HepG2 (cell line): ENCODE results near the gene CD19. TPM values are rescaled to one million over a fixed set of nuclear protein-coding genes. Genes with fewer than 3 reads are reported as not detected.

Experiments used
- ATAC-seq: fragments of 200-7000 bp; cut with Tn5 transposase; 3 replicates; pipeline ENCODE4 v1.9.1; 2020; ENCODE audit warnings: mild to moderate bottlenecking, moderate library complexity
- BruUV-seq: library from RNA; stranded (reverse); fragments of 400-500 nt; replicated peaks from 2 replicates; lab custom pipeline; 2021; lab: Mats Ljungman, UMichigan
- CTCF ChIA-PET: fragments of 300-600 bp; formaldehyde crosslinking; extraction: SDS; loops from one replicate; lab custom pipeline; 2021; ENCODE audit warnings: low total read pairs, inconsistent platforms, low intra/inter-chr PET ratio; lab: Yijun Ruan, JAX
- POLR2A ChIA-PET: fragments of 350-600 bp; sonication (Branson Sonifier 250); formaldehyde crosslinking; loops from one replicate; lab custom pipeline; 2020; ENCODE audit warnings: antibody characterized with exemption, inconsistent platforms; lab: Yijun Ruan, JAX
- DNase-seq: peaks from one replicate; pipeline ENCODE4 v3.0.0-alpha.2; 2015; ENCODE audit warnings: low spot score
- FAIRE-seq: peaks from 3 replicates; lab custom pipeline; 2011; peaks lifted over from hg19 to GRCh38; lab: Jason Lieb, UNC
- H2AFZ ChIP-seq: one replicate; pipeline ENCODE4 v1.6.1; 2011; ENCODE audit warnings: low read length, inconsistent platforms
- H3K27ac ChIP-seq: fragments of 300-600 bp; 3 replicates; pipeline ENCODE4 v1.8.0; 2011; ENCODE audit warnings: mixed run types, mild to moderate bottlenecking, mixed read lengths, low read length, inconsistent platforms; ENCODE audit not compliant: insufficient read depth; ENCODE audit errors: extremely low read length
- H3K27me3 ChIP-seq, 2 experiments: fragments of 200-600 bp in 1 of 2; 2 replicates in 1 of 2; 3 replicates in 1 of 2; pipeline versions ENCODE4 v1.6.0 to v1.8.0; 2011; ENCODE audit warnings: low read length in 2 of 2, mild to moderate bottlenecking in 2 of 2, moderate library complexity in 2 of 2, inconsistent platforms in 1 of 2; ENCODE audit not compliant: insufficient read depth in 2 of 2, control insufficient read depth in 1 of 2
- H3K36me3 ChIP-seq, 2 experiments: fragments of 200-600 bp in 1 of 2; replicated peaks in 1 of 2; 2 replicates in 1 of 2; 3 replicates in 1 of 2; pipeline versions ENCODE4 v1.5.1 to v1.8.0; 2011; ENCODE audit warnings: low read length in 2 of 2, inconsistent platforms in 1 of 2; ENCODE audit not compliant: insufficient read depth in 2 of 2, control insufficient read depth in 1 of 2
- H3K4me1 ChIP-seq: 2 replicates; pipeline ENCODE4 v1.5.1; 2012; ENCODE audit warnings: low read length, inconsistent platforms; ENCODE audit not compliant: insufficient read depth
- H3K4me2 ChIP-seq: 2 replicates; pipeline ENCODE4 v1.6.0; 2011; ENCODE audit warnings: low read depth, low read length, inconsistent platforms
- H3K4me3 ChIP-seq, 3 experiments: fragments of 200-600 bp in 1 of 3; sonication (generic), shearing (Covaris generic) in 1 of 3; replicated peaks in 1 of 3; 2 replicates each; pipeline ENCODE4 v1.5.1; 2011 to 2016; ENCODE audit warnings: low read length in 3 of 3, inconsistent platforms in 2 of 3, low read depth in 2 of 3, mild to moderate bottlenecking in 2 of 3, control low read depth in 1 of 3, mixed read lengths in 1 of 3; ENCODE audit not compliant: insufficient read depth in 1 of 3
- H3K79me2 ChIP-seq: one replicate; pipeline ENCODE4 v1.6.1; 2011; ENCODE audit warnings: low read length, inconsistent platforms; ENCODE audit not compliant: insufficient read depth
- H3K9ac ChIP-seq: 2 replicates; pipeline ENCODE4 v1.6.0; 2011; ENCODE audit warnings: mild to moderate bottlenecking, low read depth, low read length, inconsistent platforms; ENCODE audit not compliant: insufficient read depth
- H3K9me3 ChIP-seq: 2 replicates; pipeline ENCODE4 v1.5.1; 2012; ENCODE audit warnings: mild to moderate bottlenecking, low read length
- H4K20me1 ChIP-seq: 2 replicates; pipeline ENCODE4 v1.6.0; 2011; ENCODE audit warnings: inconsistent platforms, mild to moderate bottlenecking, low read length, moderate library complexity; ENCODE audit not compliant: insufficient read depth
- CC2D1A ChIP-seq: sonication (generic); formaldehyde crosslinking; IDR thresholded peaks from 2 replicates; pipeline ENCODE4 v1.8.1; 2023; ENCODE audit warnings: mild to moderate bottlenecking, missing genetic modification reagents
- EEA1 ChIP-seq: sonication (generic); formaldehyde crosslinking; IDR thresholded peaks from 2 replicates; pipeline ENCODE4 v1.5.1; 2020; ENCODE audit warnings: mild to moderate bottlenecking, missing genetic modification reagents, borderline replicate concordance
- ESRRA ChIP-seq: sonication (generic); formaldehyde crosslinking; IDR thresholded peaks from 2 replicates; pipeline ENCODE4 v1.5.1; 2020; ENCODE audit warnings: mild to moderate bottlenecking, low read depth, missing genetic modification reagents
- KDM5A ChIP-seq: fragments of 200-600 bp; sonication (generic); IDR thresholded peaks from 2 replicates; pipeline ENCODE4 v1.7.0; 2018; ENCODE audit warnings: antibody characterized with exemption, mild to moderate bottlenecking, low read length, borderline replicate concordance
- MEIS1 ChIP-seq: sonication (generic); formaldehyde crosslinking; IDR thresholded peaks from 2 replicates; pipeline ENCODE4 v1.9.0; 2021; ENCODE audit warnings: mild to moderate bottlenecking, missing genetic modification reagents, moderate library complexity, borderline replicate concordance
- NCOR1 ChIP-seq: fragments of 200-600 bp; sonication (generic); IDR thresholded peaks from 2 replicates; pipeline ENCODE4 v1.7.0; 2017; ENCODE audit warnings: antibody characterized with exemption, low read length, borderline replicate concordance
- RORA ChIP-seq: sonication (generic); formaldehyde crosslinking; IDR thresholded peaks from 2 replicates; pipeline ENCODE4 v1.5.0; 2020; ENCODE audit warnings: mild to moderate bottlenecking, missing genetic modification reagents, moderate library complexity
- SMARCE1 ChIP-seq: fragments of 450-650 bp; IDR thresholded peaks from 2 replicates; pipeline ENCODE4 v1.6.1; 2017; ENCODE audit warnings: borderline replicate concordance
- SNRNP70 ChIP-seq: fragments of 200-400 bp; formaldehyde crosslinking; IDR thresholded peaks from 2 replicates; pipeline ENCODE4 v1.6.1; 2017; ENCODE audit warnings: mild to moderate bottlenecking, low read depth, low read length, moderate library complexity
- SPEN ChIP-seq: sonication (generic); formaldehyde crosslinking; IDR thresholded peaks from 2 replicates; pipeline ENCODE4 v1.5.1; 2020; ENCODE audit warnings: low read depth, mild to moderate bottlenecking, missing genetic modification reagents
- TCF12 ChIP-seq, 2 experiments: fragments of 450-650 bp in 1 of 2; sonication (generic) in 1 of 2; formaldehyde crosslinking in 1 of 2; IDR thresholded peaks; 2 replicates each; pipeline versions ENCODE4 v1.6.1 to v1.8.0; 2017 to 2022; ENCODE audit warnings: antibody characterized with exemption in 1 of 2, mild to moderate bottlenecking in 1 of 2, missing genetic modification reagents in 1 of 2, moderate library complexity in 1 of 2
- TOPORS ChIP-seq: sonication (generic); formaldehyde crosslinking; IDR thresholded peaks from 2 replicates; pipeline ENCODE4 v1.8.0; 2023; ENCODE audit warnings: mild to moderate bottlenecking, missing genetic modification reagents
- ZNF333 ChIP-seq: sonication (generic); formaldehyde crosslinking; IDR thresholded peaks from 2 replicates; pipeline ENCODE4 v1.4.0; 2020; ENCODE audit warnings: mild to moderate bottlenecking, missing genetic modification reagents, borderline replicate concordance
- ZNF343 ChIP-seq: sonication (generic); formaldehyde crosslinking; IDR thresholded peaks from 2 replicates; pipeline ENCODE4 v1.4.0; 2020; ENCODE audit warnings: mild to moderate bottlenecking, missing genetic modification reagents
- ZNF446 ChIP-seq: sonication (generic); formaldehyde crosslinking; IDR thresholded peaks from 2 replicates; pipeline ENCODE4 v1.5.0; 2020; ENCODE audit warnings: mild to moderate bottlenecking, missing genetic modification reagents
- ZNF563 ChIP-seq: sonication (generic); formaldehyde crosslinking; IDR thresholded peaks from 2 replicates; pipeline ENCODE4 v1.8.0; 2022; ENCODE audit warnings: mild to moderate bottlenecking, moderate library complexity, missing genetic modification reagents
- ZNF724P ChIP-seq: sonication (generic); formaldehyde crosslinking; IDR thresholded peaks from 2 replicates; pipeline ENCODE4 v1.8.0; 2022; ENCODE audit warnings: missing genetic modification reagents, borderline replicate concordance
- ZSCAN31 ChIP-seq: sonication (generic); formaldehyde crosslinking; IDR thresholded peaks from 2 replicates; pipeline ENCODE4 v1.5.0; 2020; ENCODE audit warnings: low read depth, mild to moderate bottlenecking, missing genetic modification reagents
- WGBS: methylation state at CpG from one replicate; pipeline ENCODE4 v1.1.6; 2017; ENCODE audit warnings: low lambda C conversion rate; 5-methylcytosine and 5-hydroxymethylcytosine counted together
- in situ Hi-C: cut with HindIII; loops from 2 replicates; pipeline ENCODE4 v1.10.0; 2017; ENCODE audit warnings: low pct_unique_long_range_greater_than_20kb; ENCODE audit not compliant: extremely low pct_ligation_motif_present
- intact Hi-C: fragments of 100-400 bp; cut with micrococcal nuclease; formaldehyde crosslinking; loops from one replicate; pipeline ENCODE4 v1.10.0; 2022; ENCODE audit not compliant: unreplicated experiment
- polyA plus RNA-seq, 8 experiments: library from polyadenylated mRNA; depleted of rRNA in 3 of 8; stranded (reverse) in 7 of 8; unstranded in 1 of 8; fragments of >200 nt; fragmentation: Illumina TruSeq in 4 of 8; extraction: Trizol in 4 of 8; gene quantifications; 2 replicates each; pipeline versions ENCODE4 v1.2.1 to v1.2.3, GENCODE V29; 2011 to 2016; ENCODE audit warnings: low read depth in 4 of 8, missing spikeins in 1 of 8, mixed read lengths in 1 of 8; ENCODE audit not compliant: insufficient read depth in 1 of 8
- total RNA-seq, 5 experiments: library from RNA; depleted of rRNA; stranded (reverse); fragments of >200 nt; fragmentation: Illumina TruSeq; extraction: Trizol; gene quantifications; 2 replicates each; pipeline ENCODE4 v1.2.3, GENCODE V29; 2016; ENCODE audit warnings: low read depth in 1 of 5
- TF ChIP-seq, protein P1 (sequence below): sonication (generic); formaldehyde crosslinking; IDR thresholded peaks from 2 replicates; pipeline ENCODE4 v1.8.1; 2023; ENCODE audit warnings: mild to moderate bottlenecking, moderate library complexity, missing genetic modification reagents
- TF ChIP-seq, protein P2 (sequence below): sonication (generic); formaldehyde crosslinking; IDR thresholded peaks from 2 replicates; pipeline ENCODE4; 2020; ENCODE audit warnings: missing genetic modification reagents, mild to moderate bottlenecking, borderline replicate concordance

Gene CD19
- total and polyA plus RNA-seq, 2 of the 13 experiments (the other 11 are each of a cell fraction or from before 2014, with no cell fraction given) = 0.55 to 1.1 TPM

DNA sequence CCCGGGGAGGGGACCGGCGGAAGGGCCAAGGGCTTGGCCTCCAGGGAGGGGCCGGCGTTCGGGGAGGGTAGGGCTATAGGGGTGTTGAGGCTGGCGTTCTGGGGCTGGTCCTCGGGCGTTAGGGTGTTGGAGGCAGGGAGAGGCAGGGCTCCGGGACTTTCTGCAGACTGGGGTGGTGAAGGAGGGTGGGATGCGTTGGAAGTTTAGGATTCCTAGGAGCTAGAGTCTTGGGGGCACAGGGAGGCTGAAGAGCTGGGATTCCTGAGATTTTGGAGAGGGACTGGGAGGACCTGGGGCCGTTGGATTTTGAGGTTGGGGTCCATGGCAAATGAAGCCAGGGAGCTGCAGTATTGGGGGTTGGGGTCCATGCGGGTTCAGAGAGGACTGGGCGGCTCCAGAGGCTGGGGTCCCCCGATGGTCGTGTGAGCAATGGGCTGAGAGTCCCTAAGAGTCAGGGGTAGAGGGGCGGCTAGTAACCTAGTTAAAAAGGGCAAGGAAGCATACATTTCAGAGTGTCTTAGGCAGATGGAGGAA is 19.7 kb downstream of the CD19 start (continued):
- TF ChIP-seq MEIS1 (0 out of 2 replicates have a peak, but pooled peaks have one; percentile 4), ZNF333 (CRISPR knock-in tag) (0 out of 2 replicates have a peak, but pooled peaks have one; percentile 51), ESRRA (peak; percentile 18; the same call in 1 of the 2 replicates), ZSCAN31 (CRISPR knock-in tag) (0 out of 2 replicates have a peak, but pooled peaks have one; percentile 3), ZNF343 (peak; percentile 6; the same call in 1 of the 2 replicates), KDM5A (peak; percentile 20; the same call in 1 of the 2 replicates), ZNF446 (CRISPR knock-in tag) (0 out of 2 replicates have a peak, but pooled peaks have one; percentile 6), TCF12 (IDR thresholded peaks at IDR 0.05) (no peak), TCF12 (CRISPR knock-in tag; IDR thresholded peaks at IDR 0.05) (peak; percentile 18; the same call in 1 of the 2 replicates), EEA1 (CRISPR knock-in tag) (peak; percentile 57; the same call in 1 of the 2 replicates), TOPORS (CRISPR knock-in tag) (0 out of 2 replicates have a peak, but pooled peaks have one; percentile 16)
- TF ChIP-seq, protein P1, sequence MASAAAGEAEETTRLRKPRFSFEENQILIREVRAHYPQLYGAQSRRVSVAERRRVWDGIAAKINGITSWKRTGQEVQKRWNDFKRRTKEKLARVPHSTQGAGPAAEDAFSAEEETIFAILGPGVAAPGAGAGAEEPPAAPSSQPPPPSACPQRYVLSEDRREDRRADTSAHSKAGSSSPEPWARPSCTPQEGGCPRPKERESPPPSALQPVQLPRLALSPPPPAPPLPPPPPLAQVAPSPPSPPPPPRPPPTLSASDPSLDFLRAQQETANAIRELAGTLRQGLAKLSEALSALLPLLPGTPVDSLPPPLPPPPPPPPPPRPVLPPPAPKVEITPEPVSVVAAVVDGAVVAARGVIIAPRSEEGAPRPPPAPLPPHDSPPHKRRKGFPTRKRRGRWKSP (CRISPR knock-in tag) = 0 out of 2 replicates have a peak, but pooled peaks have one; percentile 9
- TF ChIP-seq, all 625 proteins: peak for 19

- in situ Hi-C loops = no loop called here
- no peak for ATAC-seq
- whole genome bisulfite sequencing = 98% methylated on average over 9 of the region's 9 CpGs
- no peak for TF ChIP-seq SNRNP70
- no peak for TF ChIP-seq ZNF563 (CRISPR knock-in tag)
- no peak for TF ChIP-seq RORA (CRISPR knock-in tag)
- TF ChIP-seq, protein P2, sequence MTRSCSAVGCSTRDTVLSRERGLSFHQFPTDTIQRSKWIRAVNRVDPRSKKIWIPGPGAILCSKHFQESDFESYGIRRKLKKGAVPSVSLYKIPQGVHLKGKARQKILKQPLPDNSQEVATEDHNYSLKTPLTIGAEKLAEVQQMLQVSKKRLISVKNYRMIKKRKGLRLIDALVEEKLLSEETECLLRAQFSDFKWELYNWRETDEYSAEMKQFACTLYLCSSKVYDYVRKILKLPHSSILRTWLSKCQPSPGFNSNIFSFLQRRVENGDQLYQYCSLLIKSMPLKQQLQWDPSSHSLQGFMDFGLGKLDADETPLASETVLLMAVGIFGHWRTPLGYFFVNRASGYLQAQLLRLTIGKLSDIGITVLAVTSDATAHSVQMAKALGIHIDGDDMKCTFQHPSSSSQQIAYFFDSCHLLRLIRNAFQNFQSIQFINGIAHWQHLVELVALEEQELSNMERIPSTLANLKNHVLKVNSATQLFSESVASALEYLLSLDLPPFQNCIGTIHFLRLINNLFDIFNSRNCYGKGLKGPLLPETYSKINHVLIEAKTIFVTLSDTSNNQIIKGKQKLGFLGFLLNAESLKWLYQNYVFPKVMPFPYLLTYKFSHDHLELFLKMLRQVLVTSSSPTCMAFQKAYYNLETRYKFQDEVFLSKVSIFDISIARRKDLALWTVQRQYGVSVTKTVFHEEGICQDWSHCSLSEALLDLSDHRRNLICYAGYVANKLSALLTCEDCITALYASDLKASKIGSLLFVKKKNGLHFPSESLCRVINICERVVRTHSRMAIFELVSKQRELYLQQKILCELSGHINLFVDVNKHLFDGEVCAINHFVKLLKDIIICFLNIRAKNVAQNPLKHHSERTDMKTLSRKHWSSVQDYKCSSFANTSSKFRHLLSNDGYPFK (CRISPR knock-in tag) = no peak
- no peak for TF ChIP-seq SMARCE1
- TF ChIP-seq SPEN (CRISPR knock-in tag) = no peak
- TF ChIP-seq CC2D1A = no peak
- no peak for TF ChIP-seq NCOR1
- no peak for TF ChIP-seq ZNF724P (CRISPR knock-in tag)
Measured at GRCh38 chr16:28958216-28958615, 26.4 kb downstream of the CD19 start.

More at GRCh38 chr16:28958216-28958615, 26.4 kb downstream of the CD19 start:
- peaks cover under 1% of the 10 kb centered on the region; the same call in 1 of the 2 replicates for H3K4me1 ChIP-seq
- H3K79me2 ChIP-seq = no peaks in the 10 kb centered on the region
- H3K4me2 ChIP-seq = no peak overlapping the region
- H2AFZ ChIP-seq = no peak overlapping the region
- H4K20me1 ChIP-seq = no peaks in the 10 kb centered on the region
- ChIA-PET CTCF (no interaction called here), POLR2A (interaction anchor here (1.2 kb wide), 1 partner anchor 15 kb away, joined by 4 read pairs; no protein-coding TSS in a partner anchor)
- DNase-seq (no peak), FAIRE-seq (no peak)
- no peak overlapping the region for H3K9ac ChIP-seq
- H3K27ac ChIP-seq = no peak overlapping the region
- H3K4me3 ChIP-seq = no peak overlapping the region
- no peaks in the 10 kb centered on the region for H3K27me3 ChIP-seq
- no TSS peak for BruUV-seq
- H3K9me3 ChIP-seq = no peaks in the 10 kb centered on the region
- intact Hi-C loops = no loop called here
- H3K36me3 ChIP-seq = peaks cover 35 to 74% of the 10 kb centered on the region in 2 experiments
